GM21526 (cell line): ENCODE measurements around the gene NR5A1.

ENCODE experiments used
- ATAC-seq: cut with Tn5 transposase; IDR thresholded peaks from one replicate; pipeline ENCODE4 v1.9.1; 2021; ENCODE audit warnings: moderate library complexity; ENCODE audit not compliant: unreplicated experiment, low FRiP score

The NR5A1 gene

DNA sequence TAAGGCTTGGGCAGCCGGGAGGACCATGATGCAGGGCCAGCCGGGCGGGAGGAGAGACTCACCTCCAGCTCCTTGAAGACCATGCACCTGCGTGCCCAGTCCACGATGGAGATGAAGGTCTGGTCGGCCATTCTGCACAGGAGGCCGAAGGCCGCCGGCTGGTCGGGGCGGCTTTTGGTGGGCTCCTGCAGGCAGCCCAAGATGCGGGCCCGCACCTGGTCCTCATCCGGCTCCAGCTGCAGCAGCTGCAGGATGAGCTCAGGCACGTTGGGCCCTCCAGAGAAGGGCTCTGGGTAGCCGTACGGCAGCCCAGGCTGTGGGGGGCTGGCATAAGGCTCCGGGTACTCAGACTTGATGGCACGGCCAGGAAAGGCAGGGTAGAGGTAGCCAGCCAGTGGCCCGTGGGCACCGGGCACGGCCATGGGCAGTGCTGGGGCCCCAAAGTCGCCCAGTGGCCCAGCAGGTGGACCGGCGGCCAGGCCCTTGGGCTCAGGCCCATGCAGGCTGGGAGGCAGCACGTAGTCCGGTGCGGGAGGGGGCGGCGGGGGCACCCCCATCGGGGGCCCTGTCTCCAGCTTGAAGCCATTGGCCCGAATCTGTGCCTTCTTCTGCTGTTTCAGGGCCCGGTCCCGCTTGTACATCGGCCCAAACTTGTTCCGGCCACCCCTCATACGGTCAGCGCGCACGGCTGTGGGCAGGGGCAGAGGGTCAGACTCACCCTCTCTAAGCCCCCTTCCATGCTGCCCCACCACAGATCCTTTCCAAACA, 7.0 kb downstream of the NR5A1 start:
- ATAC-seq: no peak

GRCh38 chr9:124499216-124499615, 8.0 kb downstream of the NR5A1 start:
- ATAC-seq: no peak

DNA sequence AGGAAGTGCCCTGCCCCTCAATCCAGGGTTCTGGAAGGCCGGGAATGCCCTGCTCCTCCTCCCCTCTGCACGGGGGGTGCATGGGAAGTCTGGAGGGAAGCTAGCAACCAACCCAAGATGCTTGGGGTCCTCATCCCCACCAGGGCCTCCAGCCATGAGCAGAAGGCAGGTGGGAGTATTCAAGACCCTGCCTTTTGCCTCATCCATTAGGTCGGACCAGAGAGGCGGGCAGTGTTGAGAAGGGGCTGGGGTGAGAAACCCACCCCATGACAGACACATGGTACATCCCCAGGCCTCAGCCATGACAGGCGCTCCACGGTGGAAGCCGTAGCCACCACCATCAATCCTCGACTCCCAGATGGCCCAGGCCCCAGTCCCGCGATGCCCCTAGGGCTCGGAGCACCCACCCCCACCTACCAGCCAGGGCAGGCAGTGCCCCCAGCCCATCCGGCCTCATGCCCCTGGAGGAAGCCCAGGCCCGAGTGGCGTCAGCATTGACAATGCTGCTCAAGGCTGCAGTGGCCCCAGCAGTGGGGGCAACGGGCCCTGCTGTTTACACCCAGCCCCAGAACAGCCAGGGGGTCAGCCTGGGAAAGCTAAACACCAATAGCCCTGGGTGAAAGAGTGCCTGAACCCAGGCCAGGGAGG, 8.6 kb downstream of the NR5A1 start:
- ATAC-seq: no peak

DNA sequence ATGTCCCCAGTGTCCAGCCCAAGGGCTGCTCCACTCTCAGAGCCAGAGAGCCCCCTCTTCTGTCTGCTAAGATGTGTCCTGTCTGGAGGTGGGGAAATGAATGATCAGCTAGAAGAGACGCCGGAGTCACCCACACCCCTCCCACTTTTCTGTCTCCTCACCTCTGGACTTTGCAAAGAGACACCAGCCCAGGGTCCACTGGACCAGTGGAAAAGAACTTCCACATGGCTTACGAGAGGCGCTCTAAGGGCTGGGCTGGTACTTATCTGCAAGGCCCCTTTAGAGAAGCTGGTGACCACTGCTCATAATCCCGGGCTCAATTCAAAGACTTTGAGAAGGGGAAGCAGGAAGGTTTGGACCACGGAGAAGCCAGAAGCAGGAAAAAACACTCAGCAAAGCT, 9.2 kb downstream of the NR5A1 start:
- ATAC-seq: no peak

DNA sequence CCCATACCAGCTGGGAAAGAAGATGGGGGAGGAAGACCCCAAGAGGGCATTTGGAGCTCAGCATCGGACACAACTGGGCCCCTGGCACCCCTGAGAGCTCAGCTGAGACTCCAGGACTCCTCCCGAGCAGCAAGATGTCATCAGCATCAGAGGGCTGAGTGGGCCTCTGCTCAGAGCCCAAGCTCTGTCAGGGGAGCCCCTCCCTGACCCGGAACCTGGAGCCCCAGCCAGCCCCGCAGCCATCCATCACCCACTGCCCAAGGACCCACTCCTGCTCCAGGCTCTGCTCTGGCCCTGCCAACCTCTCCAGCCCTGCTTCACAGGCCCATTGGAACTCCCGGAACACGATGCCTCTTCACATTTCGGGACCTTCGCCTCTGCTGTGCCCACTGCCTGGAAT, 9.8 kb downstream of the NR5A1 start:
- ATAC-seq: no peak

DNA sequence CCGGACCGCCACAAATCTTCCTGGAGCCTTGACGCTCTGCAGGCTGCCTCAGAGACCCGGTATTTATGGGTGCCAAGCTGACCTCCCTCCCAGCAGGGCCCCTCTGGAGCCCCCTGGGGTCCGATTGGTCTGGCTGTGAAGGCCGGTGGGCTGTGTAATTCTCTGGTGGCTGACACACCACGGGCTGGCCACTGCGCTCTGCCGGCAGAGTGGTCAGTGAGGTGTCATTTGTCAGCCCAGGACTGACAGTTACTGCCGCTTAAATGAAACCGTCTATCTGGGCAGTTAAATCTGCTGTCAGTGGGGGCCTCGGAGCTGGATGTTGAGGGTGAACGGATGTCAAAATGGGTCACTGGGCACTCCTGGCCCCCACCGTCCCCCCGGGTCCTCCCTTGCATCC, 10.7 kb downstream of the NR5A1 start:
- no peak for ATAC-seq

GRCh38 chr9:124496075-124496449, 11.1 kb downstream of the NR5A1 start:
- no peak for ATAC-seq

DNA sequence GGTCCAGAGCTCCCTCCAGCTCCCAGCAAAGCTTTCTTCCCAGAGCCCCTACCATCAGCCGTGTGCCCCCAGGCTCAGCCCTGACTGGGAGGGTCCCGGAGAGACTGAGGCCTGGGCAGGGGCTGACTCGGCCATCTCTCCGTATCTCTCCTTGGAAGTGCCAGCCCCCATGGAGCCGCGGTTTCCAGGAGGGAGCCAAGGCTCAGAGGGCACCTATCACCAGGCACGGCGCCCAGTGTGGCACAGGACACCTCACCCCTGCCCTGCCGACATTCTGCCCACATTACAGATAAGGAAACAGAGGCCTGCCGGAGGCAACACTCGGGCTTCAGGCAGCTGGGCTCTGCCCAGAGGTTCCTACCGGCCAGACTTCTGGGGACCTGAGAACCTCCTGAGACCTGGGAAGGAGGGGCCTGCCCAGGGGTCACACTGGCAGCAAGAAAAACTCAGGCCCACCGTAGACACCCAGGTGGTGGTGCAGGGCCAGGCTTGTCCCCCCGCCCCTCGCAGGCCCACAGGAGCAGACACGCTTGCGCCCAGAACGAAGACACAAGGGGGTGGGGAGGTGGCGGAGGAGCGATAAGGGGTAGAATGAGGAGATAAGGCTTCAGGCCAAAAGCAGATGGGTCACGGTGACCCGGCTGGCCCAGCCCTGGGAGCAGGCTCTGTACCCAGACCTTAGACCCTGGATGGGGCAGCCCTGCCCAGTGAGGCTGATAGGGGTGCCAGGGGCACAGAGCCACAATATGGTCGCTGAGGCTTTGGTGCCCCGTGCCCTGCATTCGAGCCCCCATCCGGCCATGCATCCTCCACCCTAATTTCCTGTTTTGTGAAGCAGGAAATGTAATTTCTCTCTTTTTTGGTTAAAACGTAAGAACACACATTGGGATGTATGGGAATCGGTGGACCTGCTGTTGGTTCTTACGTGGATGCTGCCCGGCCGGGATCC, 11.8 kb downstream of the NR5A1 start:
- no peak for ATAC-seq

- ATAC-seq: peak; percentile 44
These were observed 13.3 kb downstream of the NR5A1 start for GRCh38 chr9:124493794-124494479.

- ATAC-seq: no peak
These were observed 14.0 kb downstream of the NR5A1 start for GRCh38 chr9:124493218-124493617.

DNA sequence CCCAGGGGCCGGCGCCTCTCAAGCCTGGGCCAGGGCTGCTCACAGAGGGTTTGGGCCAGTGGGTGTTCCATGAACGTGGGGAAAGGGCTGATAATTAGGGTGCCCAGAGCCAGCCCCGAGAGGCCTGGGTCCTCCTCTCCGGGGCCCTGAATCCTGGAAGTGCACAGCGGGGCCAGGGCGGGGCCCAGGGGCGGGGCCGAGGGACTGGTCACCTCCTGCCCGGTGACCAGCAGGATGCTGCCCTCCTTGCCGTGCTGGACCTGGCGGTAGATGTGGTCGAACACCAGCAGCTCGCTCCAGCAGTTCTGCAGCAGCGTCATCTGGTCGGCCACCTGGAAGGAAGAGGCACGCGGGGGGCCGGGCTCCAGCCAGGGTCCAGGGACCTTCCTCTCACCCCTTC, 14.4 kb downstream of the NR5A1 start:
- ATAC-seq: no peak

- no peak for ATAC-seq
These were observed 15.9 kb downstream of the NR5A1 start for GRCh38 chr9:124491049-124491975.

DNA sequence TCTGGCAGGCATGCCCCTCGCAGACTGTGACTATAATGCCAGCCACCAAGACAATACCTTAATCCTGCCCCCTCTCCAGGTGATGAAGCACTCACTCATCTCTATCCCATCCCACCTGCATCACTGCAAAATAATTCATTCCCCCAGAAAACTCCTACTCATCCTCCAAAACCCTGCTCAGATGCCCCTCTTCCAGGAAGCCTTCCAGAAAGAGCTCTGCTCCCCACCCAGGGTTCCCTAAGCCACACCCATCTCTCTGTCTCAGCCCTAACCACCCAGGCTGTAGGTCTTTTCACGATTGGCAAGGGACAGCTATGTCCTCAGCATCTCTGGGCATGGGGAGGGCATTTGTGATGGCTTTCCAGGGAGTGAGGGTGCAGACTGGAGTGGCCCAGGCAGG, 17.2 kb downstream of the NR5A1 start:
- no peak for ATAC-seq

GRCh38 chr9:124489222-124489621, 18.0 kb downstream of the NR5A1 start:
- no peak for ATAC-seq

- no peak for ATAC-seq
These were observed 18.5 kb downstream of the NR5A1 start for GRCh38 chr9:124488641-124489210.

- ATAC-seq: no peak
These were observed 19.7 kb downstream of the NR5A1 start for GRCh38 chr9:124487260-124488182.

DNA sequence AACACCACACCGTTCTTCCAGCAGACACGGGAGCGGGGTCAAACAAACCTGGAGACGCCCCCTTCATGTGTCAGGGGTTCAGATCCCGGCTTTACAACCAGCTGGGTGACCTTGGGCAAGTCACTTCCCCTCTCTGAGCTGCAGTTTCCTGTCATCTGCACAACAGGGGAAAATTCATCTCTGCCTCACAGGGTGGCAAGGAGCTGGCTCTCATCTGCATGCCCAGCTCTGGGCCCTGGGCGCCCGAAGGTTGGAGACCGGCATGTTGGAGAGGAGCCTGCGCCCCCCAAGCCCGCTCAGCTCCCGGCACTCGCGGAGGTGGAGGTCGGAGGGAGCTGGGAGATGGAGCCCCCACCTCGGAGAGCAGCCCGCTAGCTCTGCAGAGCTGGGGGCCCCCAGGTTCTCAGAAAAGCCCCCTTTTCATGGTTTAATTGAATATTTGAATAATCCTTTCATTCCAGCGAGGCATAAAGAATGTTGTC, 20.4 kb downstream of the NR5A1 start:
- no peak for ATAC-seq

GRCh38 chr9:124485936-124486335, 21.3 kb downstream of the NR5A1 start:
- no peak for ATAC-seq
